ENCODE results near the gene MX2.

The MX2 gene

DNA sequence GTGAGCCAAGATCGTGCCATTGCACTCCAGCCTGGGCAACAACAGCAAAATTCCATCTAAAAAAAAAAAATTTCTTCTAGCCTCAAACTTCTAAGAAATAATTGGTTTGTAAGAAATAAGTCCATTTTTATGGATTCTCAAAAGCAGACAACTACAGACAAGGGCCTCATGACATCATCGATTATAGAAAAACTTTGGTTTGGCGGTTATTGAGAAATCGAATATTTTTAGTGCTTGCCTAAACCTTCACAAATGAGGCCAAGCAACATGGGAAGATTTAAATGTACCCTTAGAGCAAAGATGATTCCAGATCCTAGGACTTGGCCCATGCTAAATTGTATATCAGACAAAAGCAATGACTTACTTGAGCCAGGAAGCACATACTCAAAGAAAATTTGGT is 36.4 kb downstream of the MX2 start:
- DNase-seq, result no peak
- Histone ChIP-seq H3K27me3 (replicated peaks; ENCODE audit: control insufficient read depth, insufficient read depth, low read length, poor library complexity, severe bottlenecking) (no peaks in the 10 kb centered on the region), H3K4me1 (ENCODE audit: control insufficient read depth, insufficient read depth, low read length, poor library complexity, severe bottlenecking) (no peaks in the 10 kb centered on the region), H3K4me3 (ENCODE audit: insufficient read depth, low read depth, low read length, poor library complexity, severe bottlenecking) (no peak overlapping the region), H3K27ac (ENCODE audit: insufficient read depth, low read length, poor library complexity, severe bottlenecking) (no peak overlapping the region), H3K36me3 (ENCODE audit: control insufficient read depth, insufficient read depth, low read length) (peaks cover 68% of the 10 kb centered on the region), H3K9me3 (ENCODE audit: control insufficient read depth, low read length) (no peaks in the 10 kb centered on the region)

GRCh38 chr21:41398831-41399230 is 37.0 kb downstream of the MX2 start:
- Histone ChIP-seq H3K27ac (ENCODE audit: insufficient read depth, low read length, poor library complexity, severe bottlenecking) (no peak overlapping the region), H3K36me3 (ENCODE audit: control insufficient read depth, insufficient read depth, low read length) (peaks cover 73% of the 10 kb centered on the region), H3K4me3 (ENCODE audit: insufficient read depth, low read depth, low read length, poor library complexity, severe bottlenecking) (no peak overlapping the region), H3K4me1 (ENCODE audit: control insufficient read depth, insufficient read depth, low read length, poor library complexity, severe bottlenecking) (no peaks in the 10 kb centered on the region), H3K27me3 (replicated peaks; ENCODE audit: control insufficient read depth, insufficient read depth, low read length, poor library complexity, severe bottlenecking) (no peaks in the 10 kb centered on the region), H3K9me3 (ENCODE audit: control insufficient read depth, low read length) (no peaks in the 10 kb centered on the region)
- DNase-seq, result no peak

- no peak for DNase-seq
- Histone ChIP-seq H3K9me3 (ENCODE audit: control insufficient read depth, low read length) (no peaks in the 10 kb centered on the region), H3K27ac (ENCODE audit: insufficient read depth, low read length, poor library complexity, severe bottlenecking) (no peak overlapping the region), H3K36me3 (ENCODE audit: control insufficient read depth, insufficient read depth, low read length) (peaks cover 77% of the 10 kb centered on the region), H3K4me3 (ENCODE audit: insufficient read depth, low read depth, low read length, poor library complexity, severe bottlenecking) (no peak overlapping the region), H3K4me1 (ENCODE audit: control insufficient read depth, insufficient read depth, low read length, poor library complexity, severe bottlenecking) (no peaks in the 10 kb centered on the region), H3K27me3 (replicated peaks; ENCODE audit: control insufficient read depth, insufficient read depth, low read length, poor library complexity, severe bottlenecking) (no peaks in the 10 kb centered on the region)
These were observed 37.5 kb downstream of the MX2 start for GRCh38 chr21:41399246-41399800.

- H3K27me3 ChIP-seq (replicated peaks; ENCODE audit: control insufficient read depth, insufficient read depth, low read length, poor library complexity, severe bottlenecking), result no peaks in the 10 kb centered on the region
- H3K4me3 ChIP-seq (ENCODE audit: insufficient read depth, low read depth, low read length, poor library complexity, severe bottlenecking), result no peak overlapping the region
- H3K27ac ChIP-seq (ENCODE audit: insufficient read depth, low read length, poor library complexity, severe bottlenecking), result no peak overlapping the region
- H3K36me3 ChIP-seq (ENCODE audit: control insufficient read depth, insufficient read depth, low read length), result peaks cover 67% of the 10 kb centered on the region
- H3K9me3 ChIP-seq (ENCODE audit: control insufficient read depth, low read length), result no peaks in the 10 kb centered on the region
- DNase-seq, result no peak
- no peaks in the 10 kb centered on the region for H3K4me1 ChIP-seq (ENCODE audit: control insufficient read depth, insufficient read depth, low read length, poor library complexity, severe bottlenecking)
These were observed 40.4 kb downstream of the MX2 start for GRCh38 chr21:41402231-41402630.

GRCh38 chr21:41402796-41403195 is 41.0 kb downstream of the MX2 start:
- no peak overlapping the region for H3K4me3 ChIP-seq (ENCODE audit: insufficient read depth, low read depth, low read length, poor library complexity, severe bottlenecking)
- H3K36me3 ChIP-seq (ENCODE audit: control insufficient read depth, insufficient read depth, low read length), result peaks cover 67% of the 10 kb centered on the region
- no peaks in the 10 kb centered on the region for H3K27me3 ChIP-seq (replicated peaks; ENCODE audit: control insufficient read depth, insufficient read depth, low read length, poor library complexity, severe bottlenecking)
- H3K4me1 ChIP-seq (ENCODE audit: control insufficient read depth, insufficient read depth, low read length, poor library complexity, severe bottlenecking), result no peaks in the 10 kb centered on the region
- no peaks in the 10 kb centered on the region for H3K9me3 ChIP-seq (ENCODE audit: control insufficient read depth, low read length)
- H3K27ac ChIP-seq (ENCODE audit: insufficient read depth, low read length, poor library complexity, severe bottlenecking), result no peak overlapping the region
- DNase-seq, result no peak

GRCh38 chr21:41403331-41403730 is 41.5 kb downstream of the MX2 start:
- no peaks in the 10 kb centered on the region for H3K27me3 ChIP-seq (replicated peaks; ENCODE audit: control insufficient read depth, insufficient read depth, low read length, poor library complexity, severe bottlenecking)
- H3K27ac ChIP-seq (ENCODE audit: insufficient read depth, low read length, poor library complexity, severe bottlenecking), result no peak overlapping the region
- H3K36me3 ChIP-seq (ENCODE audit: control insufficient read depth, insufficient read depth, low read length), result peaks cover 69% of the 10 kb centered on the region
- no peak overlapping the region for H3K4me3 ChIP-seq (ENCODE audit: insufficient read depth, low read depth, low read length, poor library complexity, severe bottlenecking)
- H3K4me1 ChIP-seq (ENCODE audit: control insufficient read depth, insufficient read depth, low read length, poor library complexity, severe bottlenecking), result no peaks in the 10 kb centered on the region
- no peaks in the 10 kb centered on the region for H3K9me3 ChIP-seq (ENCODE audit: control insufficient read depth, low read length)
- DNase-seq, result no peak

GRCh38 chr21:41403966-41404365 is 42.1 kb downstream of the MX2 start:
- no peak for DNase-seq
- Histone ChIP-seq H3K27ac (ENCODE audit: insufficient read depth, low read length, poor library complexity, severe bottlenecking) (no peak overlapping the region), H3K9me3 (ENCODE audit: control insufficient read depth, low read length) (no peaks in the 10 kb centered on the region), H3K27me3 (replicated peaks; ENCODE audit: control insufficient read depth, insufficient read depth, low read length, poor library complexity, severe bottlenecking) (no peaks in the 10 kb centered on the region), H3K4me3 (ENCODE audit: insufficient read depth, low read depth, low read length, poor library complexity, severe bottlenecking) (no peak overlapping the region), H3K36me3 (ENCODE audit: control insufficient read depth, insufficient read depth, low read length) (peaks cover 69% of the 10 kb centered on the region), H3K4me1 (ENCODE audit: control insufficient read depth, insufficient read depth, low read length, poor library complexity, severe bottlenecking) (no peaks in the 10 kb centered on the region)

- Histone ChIP-seq H3K27ac (ENCODE audit: insufficient read depth, low read length, poor library complexity, severe bottlenecking) (no peak overlapping the region), H3K36me3 (ENCODE audit: control insufficient read depth, insufficient read depth, low read length) (peaks cover 70% of the 10 kb centered on the region)
- DNase-seq, result no peak
These were observed 43.5 kb downstream of the MX2 start for GRCh38 chr21:41405321-41405720.

DNA sequence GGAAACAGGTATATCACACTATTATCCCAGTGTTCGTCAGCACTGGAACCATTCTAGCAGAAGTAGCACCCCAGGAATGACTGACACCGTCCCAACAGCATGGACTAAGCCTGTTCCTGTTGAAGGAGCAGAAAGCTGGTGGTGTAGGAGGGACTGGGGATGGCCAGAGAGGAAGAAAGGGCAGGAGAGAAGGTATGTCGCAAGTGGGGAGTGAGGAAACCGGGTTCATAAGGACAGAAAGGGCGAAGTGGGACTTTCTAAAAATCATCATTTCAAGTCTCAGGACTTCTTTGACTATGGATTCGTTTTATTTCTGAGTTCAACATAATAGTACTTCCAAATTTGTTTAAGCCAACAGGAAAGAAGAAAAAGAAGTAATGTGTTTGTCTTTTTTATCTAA is 44.5 kb downstream of the MX2 start:
- H3K36me3 ChIP-seq (ENCODE audit: control insufficient read depth, insufficient read depth, low read length), result peaks cover 71% of the 10 kb centered on the region
- no peak overlapping the region for H3K4me3 ChIP-seq (ENCODE audit: insufficient read depth, low read depth, low read length, poor library complexity, severe bottlenecking)
- H3K27me3 ChIP-seq (replicated peaks; ENCODE audit: control insufficient read depth, insufficient read depth, low read length, poor library complexity, severe bottlenecking), result no peaks in the 10 kb centered on the region
- no peak overlapping the region for H3K27ac ChIP-seq (ENCODE audit: insufficient read depth, low read length, poor library complexity, severe bottlenecking)
- no peaks in the 10 kb centered on the region for H3K9me3 ChIP-seq (ENCODE audit: control insufficient read depth, low read length)
- DNase-seq, result no peak
- no peaks in the 10 kb centered on the region for H3K4me1 ChIP-seq (ENCODE audit: control insufficient read depth, insufficient read depth, low read length, poor library complexity, severe bottlenecking)

More at GRCh38 chr21:41405321-41405720, 43.5 kb downstream of the MX2 start:
- H3K4me1 ChIP-seq (ENCODE audit: control insufficient read depth, insufficient read depth, low read length, poor library complexity, severe bottlenecking), result no peaks in the 10 kb centered on the region
- no peaks in the 10 kb centered on the region for H3K9me3 ChIP-seq (ENCODE audit: control insufficient read depth, low read length)
- H3K4me3 ChIP-seq (ENCODE audit: insufficient read depth, low read depth, low read length, poor library complexity, severe bottlenecking), result no peak overlapping the region
- no peaks in the 10 kb centered on the region for H3K27me3 ChIP-seq (replicated peaks; ENCODE audit: control insufficient read depth, insufficient read depth, low read length, poor library complexity, severe bottlenecking)

GRCh38 chr21:41407541-41408460 is 46.0 kb downstream of the MX2 start:
- H3K4me3 ChIP-seq (ENCODE audit: insufficient read depth, low read depth, low read length, poor library complexity, severe bottlenecking), result no peak overlapping the region
- H3K27me3 ChIP-seq (replicated peaks; ENCODE audit: control insufficient read depth, insufficient read depth, low read length, poor library complexity, severe bottlenecking), result no peaks in the 10 kb centered on the region
- no peaks in the 10 kb centered on the region for H3K4me1 ChIP-seq (ENCODE audit: control insufficient read depth, insufficient read depth, low read length, poor library complexity, severe bottlenecking)
- H3K36me3 ChIP-seq (ENCODE audit: control insufficient read depth, insufficient read depth, low read length), result peaks cover 60% of the 10 kb centered on the region
- no peak overlapping the region for H3K27ac ChIP-seq (ENCODE audit: insufficient read depth, low read length, poor library complexity, severe bottlenecking)
- no peak for DNase-seq
- no peaks in the 10 kb centered on the region for H3K9me3 ChIP-seq (ENCODE audit: control insufficient read depth, low read length)
